GM12873 (cell line): ENCODE results near the gene ADIPOR2.

ENCODE experiments used
- TF ChIP-seq, protein P1 (sequence below): IDR thresholded peaks from 2 replicates; pipeline ENCODE4 v1.5.1; 2012; ENCODE audit warnings: low read depth, mild to moderate bottlenecking, moderate library complexity, low read length, control low read depth; ENCODE audit not compliant: insufficient read depth; ENCODE audit errors: missing control alignments

ADIPOR2 gene

DNA sequence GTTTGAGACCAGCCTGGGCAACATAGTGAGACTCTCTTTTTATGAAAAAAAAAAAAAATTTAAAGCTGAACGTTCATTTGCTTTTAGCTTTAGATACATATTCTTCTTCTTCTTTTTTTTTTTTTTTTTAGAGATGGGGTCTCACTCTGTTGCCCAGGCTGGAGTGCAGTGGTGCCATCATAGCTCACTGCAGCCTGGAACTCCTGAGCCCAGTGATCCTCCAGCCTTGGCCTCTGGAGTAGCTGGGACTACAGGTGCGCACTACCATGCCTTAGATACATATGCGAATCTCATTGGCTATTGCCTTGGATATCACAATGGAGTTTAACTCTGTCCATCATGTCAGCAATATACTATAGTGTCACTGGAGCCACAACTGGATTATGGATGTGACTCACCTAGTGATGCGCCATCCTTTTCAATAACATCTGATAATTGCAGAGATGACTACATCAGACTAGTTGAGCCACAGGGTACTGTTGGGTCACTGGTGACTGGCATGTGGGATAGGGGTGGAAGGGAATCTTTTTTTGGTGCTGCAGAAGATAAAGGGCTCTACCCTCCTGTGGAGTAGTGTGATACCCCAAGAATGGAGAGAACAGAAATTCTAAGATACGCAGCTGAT is 2.7 kb upstream of the ADIPOR2 start:
- TF ChIP-seq, protein P1, sequence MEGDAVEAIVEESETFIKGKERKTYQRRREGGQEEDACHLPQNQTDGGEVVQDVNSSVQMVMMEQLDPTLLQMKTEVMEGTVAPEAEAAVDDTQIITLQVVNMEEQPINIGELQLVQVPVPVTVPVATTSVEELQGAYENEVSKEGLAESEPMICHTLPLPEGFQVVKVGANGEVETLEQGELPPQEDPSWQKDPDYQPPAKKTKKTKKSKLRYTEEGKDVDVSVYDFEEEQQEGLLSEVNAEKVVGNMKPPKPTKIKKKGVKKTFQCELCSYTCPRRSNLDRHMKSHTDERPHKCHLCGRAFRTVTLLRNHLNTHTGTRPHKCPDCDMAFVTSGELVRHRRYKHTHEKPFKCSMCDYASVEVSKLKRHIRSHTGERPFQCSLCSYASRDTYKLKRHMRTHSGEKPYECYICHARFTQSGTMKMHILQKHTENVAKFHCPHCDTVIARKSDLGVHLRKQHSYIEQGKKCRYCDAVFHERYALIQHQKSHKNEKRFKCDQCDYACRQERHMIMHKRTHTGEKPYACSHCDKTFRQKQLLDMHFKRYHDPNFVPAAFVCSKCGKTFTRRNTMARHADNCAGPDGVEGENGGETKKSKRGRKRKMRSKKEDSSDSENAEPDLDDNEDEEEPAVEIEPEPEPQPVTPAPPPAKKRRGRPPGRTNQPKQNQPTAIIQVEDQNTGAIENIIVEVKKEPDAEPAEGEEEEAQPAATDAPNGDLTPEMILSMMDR = no peak

DNA sequence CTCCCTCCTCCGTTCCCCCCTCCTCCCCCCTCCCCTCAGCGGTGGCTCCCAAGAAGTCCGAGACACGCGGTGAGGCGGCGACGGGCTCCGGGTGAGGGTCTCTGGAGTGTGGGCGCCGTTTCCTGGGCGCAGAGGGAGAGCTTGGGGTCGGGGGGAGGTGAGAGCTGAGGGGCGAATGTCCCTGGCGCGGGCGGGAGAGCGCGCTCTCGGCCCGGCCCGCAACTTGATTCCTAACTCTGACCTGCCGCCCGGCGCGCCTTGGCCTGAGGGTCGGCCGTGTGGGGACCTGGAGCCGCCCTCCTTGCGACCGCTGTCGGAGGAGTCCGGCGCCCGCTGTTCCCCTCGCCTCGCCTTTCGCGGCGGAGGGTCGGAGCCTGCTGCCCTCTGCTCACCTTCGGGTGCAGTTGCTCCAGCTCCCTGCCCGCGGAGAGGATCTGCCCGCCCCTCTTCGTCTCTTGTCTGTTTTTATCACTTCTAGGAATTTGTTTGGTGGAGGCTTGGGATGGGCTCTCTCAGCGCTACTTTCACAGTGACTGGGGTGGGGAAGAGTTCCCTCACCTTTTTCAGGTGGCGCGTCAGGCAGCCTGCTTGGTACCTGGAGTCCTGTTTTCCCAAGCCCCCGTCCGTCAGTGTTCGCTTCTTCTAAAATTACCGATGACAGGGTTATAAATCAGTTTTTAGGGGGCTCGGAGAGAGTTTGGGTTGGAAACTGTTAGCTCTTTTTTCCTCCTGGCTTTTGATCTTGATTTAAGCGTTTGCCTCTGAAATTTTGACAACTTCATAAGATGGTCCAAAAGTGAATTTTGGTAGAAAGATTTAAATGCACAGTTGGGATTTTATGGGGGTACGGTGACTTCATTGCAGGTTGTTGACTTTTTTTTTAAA is 495 bp downstream of the ADIPOR2 start:
- TF ChIP-seq, protein P1 = no peak

DNA sequence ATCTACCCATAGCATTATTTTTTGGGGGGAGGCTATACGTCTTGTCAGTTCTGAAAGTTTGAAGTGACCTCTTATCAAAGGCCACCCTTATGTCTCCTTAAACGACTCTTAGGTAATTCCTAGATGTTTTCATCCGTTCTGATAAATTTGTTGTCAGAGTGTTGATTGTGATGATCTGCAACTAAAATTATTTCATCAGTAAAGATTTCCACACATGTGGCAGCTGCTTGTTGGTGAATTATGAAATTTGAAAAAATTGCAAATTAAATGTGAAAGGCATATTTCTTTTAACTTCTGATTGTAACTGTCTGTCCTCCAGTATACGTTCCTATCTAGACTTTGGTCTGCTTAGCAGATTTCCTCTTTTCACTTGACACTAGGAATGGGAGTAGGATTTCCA is 1.4 kb downstream of the ADIPOR2 start:
- TF ChIP-seq, protein P1 = no peak

DNA sequence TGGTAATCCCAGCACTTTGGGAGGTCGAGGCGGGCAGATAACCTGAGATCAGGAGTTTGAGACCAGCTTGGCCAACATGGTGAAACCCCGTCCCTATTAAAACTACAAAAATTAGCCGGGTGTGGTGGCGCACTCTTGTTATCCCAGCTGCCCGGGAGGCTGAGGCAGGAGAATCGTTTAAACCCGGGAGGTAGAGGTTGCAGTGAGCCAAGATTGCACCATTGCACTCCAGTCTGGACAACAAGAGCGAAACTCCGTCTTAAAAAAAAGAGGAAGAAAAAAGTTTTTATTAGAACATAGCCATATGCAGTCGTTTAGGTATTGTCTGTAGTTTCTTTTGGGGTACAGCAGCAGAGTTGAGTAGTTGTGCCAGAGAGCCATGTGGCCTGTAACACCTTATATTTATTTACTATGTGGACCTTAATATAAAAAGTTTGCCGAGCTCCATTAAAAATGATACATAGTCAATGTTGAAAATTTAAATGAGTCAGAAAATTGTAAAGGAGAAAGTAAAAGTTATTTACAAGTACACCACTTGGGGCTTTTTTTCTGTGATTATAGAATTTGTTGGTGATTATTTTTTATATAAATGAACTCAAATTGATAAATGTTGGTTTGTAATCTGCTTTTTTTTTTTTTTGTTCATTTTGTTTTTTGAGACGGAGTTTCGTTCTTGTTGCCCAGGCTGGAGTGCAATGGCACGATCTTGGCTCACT is 2.2 kb downstream of the ADIPOR2 start:
- TF ChIP-seq, protein P1 = no peak

DNA sequence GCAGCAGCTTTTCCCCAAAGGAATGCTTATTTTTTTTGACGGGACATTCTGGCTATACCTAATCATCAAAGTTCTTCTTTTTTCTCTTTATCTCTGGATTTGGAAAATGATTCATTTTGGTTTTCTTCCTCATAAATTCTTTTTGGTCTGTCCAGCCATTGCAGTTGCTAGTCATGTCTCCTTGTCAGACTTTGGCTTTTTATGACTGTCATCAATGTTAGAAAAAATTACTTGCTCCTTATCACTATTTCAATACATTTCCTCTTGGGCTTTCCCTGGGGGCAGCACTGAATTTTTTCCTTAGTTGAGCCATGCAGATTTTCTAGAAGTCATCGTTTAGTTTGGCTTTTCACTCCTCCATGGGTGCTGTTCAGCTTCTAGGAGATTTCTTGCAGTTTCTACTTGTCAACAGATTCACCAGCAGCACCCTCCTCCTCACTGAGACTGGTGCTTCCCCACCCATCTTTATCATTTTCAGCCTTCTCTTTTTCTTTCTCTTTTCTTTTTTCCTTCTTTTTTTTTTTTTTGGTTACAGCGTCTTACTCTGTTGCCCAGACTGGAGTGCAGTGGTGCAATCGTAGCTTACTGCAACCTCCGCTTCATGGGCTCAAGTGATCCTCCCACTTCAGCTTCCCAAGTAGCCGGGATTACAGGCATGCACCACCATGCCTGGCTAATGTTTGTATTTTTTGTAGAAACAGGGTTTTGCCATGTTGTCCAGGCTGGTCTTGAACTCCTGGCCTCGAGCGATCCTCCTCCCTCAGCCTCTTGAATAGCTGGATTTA is 5.2 kb downstream of the ADIPOR2 start:
- TF ChIP-seq, protein P1 = no peak

DNA sequence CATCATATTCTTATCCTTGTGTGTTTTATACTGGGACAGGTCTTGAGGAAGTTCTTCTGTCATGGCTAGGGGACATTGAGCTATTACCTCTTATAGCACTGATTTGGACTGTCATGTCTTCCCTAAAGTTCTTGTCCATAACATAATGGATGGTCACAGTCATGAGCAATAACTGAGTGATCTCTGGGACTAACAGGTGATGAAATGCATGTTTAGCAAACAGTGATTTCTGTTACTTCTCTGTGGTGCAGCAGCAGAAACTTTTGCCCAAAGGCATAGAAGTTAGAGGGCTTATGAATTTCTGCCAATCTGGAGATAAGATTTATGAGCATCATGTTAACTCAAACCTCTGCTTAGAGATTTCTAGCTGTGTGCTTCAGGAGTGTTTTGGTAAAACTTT is 5.9 kb downstream of the ADIPOR2 start:
- TF ChIP-seq, protein P1 = no peak

DNA sequence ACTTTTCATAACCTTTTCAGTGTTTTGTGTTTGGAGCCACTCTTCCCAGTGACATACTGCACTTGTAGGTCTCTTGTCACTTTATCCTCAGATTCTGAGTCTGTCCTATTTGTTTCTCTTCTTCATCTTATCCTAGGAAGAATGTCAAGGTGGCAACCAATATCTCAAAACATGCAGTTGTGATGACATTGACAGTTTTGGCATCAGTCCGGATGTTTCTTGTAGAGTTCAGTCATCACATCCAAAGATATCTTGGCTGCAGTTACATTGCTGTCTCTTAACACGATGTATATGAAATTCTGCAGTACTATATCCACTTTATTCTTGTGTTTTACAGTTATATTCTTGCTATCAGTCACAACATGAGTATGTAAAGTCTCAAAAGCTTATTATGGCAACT is 6.4 kb downstream of the ADIPOR2 start:
- TF ChIP-seq, protein P1 = no peak
